ENCODE data around the gene CPN1. TPM values are rescaled to one million over a fixed set of nuclear protein-coding genes. Genes with fewer than 3 reads are reported as not detected.

Gene CPN1
- total and polyA plus RNA-seq, 2 of the 8 experiments (the other 6 are each of a cell fraction or from before 2014, with no cell fraction given): 0.15 to 0.20 TPM

DNA sequence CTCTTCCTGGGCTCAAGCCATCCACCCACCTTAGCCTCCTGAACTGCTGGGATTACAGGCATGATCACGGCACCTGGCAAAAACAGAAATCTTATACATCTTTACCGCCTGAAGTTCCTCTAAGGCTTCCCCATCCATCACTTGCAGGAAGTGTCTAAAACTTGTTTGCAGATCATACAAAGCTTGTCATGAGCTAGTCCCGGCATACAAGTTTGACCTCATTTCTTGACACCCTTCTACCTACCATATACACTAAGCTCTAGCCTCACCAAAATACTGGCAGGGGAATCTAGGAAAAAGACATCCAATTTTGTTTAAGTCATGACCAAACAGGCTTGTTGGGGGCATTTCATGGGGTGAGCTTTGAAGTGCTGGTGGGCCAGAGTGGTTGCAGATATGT, 86.4 kb downstream of the CPN1 start:
- H2BK120ac ChIP-seq (replicated peaks; ENCODE audit: low read depth, low read length): no peak overlapping the region
- H4K8ac ChIP-seq (ENCODE audit: extremely low read depth, insufficient read depth, low read length): no peak overlapping the region
- H3K23me2 ChIP-seq (ENCODE audit: low read depth, low read length): no peaks in the 10 kb centered on the region
- no peak overlapping the region for H3K4me2 ChIP-seq (ENCODE audit: insufficient read depth in 1 of 2, low read depth in 2 of 2, low read length in 2 of 2)
- POLR2A ChIA-PET (ENCODE audit: partially characterized antibody): interaction anchor here (1.0 to 1.7 kb wide), 3 partner anchors 12 to 81 kb away, joined by 3 read pairs; no protein-coding TSS in a partner anchor
- H4K5ac ChIP-seq (ENCODE audit: insufficient read length, low read depth, low read length): no peak overlapping the region
- H2BK12ac ChIP-seq (ENCODE audit: low read depth, low read length): no peak overlapping the region
- no peaks in the 10 kb centered on the region for H3K9me3 ChIP-seq (ENCODE audit: insufficient read depth in 2 of 2, low read depth in 1 of 2, low read length in 1 of 2)
- H3K36me3 ChIP-seq (ENCODE audit: control insufficient read depth in 2 of 4, insufficient read depth in 4 of 4, low read length in 3 of 4): no peaks in the 10 kb centered on the region
- no peak overlapping the region for H2AFZ ChIP-seq (ENCODE audit: low read length)
- no peaks in the 10 kb centered on the region for H3K79me2 ChIP-seq (ENCODE audit: control insufficient read depth in 1 of 2, insufficient read depth in 2 of 2, low read length in 2 of 2)
- 97% methylated on average over 3 of the region's 3 CpGs; no CpG with 5 or more reads in 1 of the 2 experiments for whole genome bisulfite sequencing, 2 experiments (ENCODE audit: extremely low coverage in 1 of 2, insufficient coverage in 1 of 2, insufficient read length in 1 of 2, insufficient replicate concordance in 2 of 2, low coverage in 1 of 2, low lambda C conversion rate in 2 of 2, missing lambda C conversion rate in 1 of 2)
- peaks cover 2% of the 10 kb centered on the region for H3K79me1 ChIP-seq (ENCODE audit: low read depth, low read length)
- H3K4me3 ChIP-seq (ENCODE audit: extremely low read depth in 1 of 4, insufficient read depth in 2 of 4, low read depth in 3 of 4, low read length in 4 of 4): no peak overlapping the region
- H3K27me3 ChIP-seq (replicated peaks in 1 of 4; ENCODE audit: control insufficient read depth in 3 of 4, extremely low read depth in 1 of 4, insufficient read depth in 3 of 4, low read length in 3 of 4): no peaks in the 10 kb centered on the region
- no peak overlapping the region for H3K27ac ChIP-seq (ENCODE audit: low read depth, low read length)
- H3K4me1 ChIP-seq (replicated peaks in 1 of 4; ENCODE audit: control insufficient read depth in 3 of 4, insufficient read depth in 4 of 4, low read length in 3 of 4): peaks cover 1 to 3% (median 2%) of the 10 kb centered on the region in 4 experiments; a peak in 4 of 7 replicates
- no peak overlapping the region for H3K4ac ChIP-seq (replicated peaks; ENCODE audit: insufficient read length, low read depth, low read length)
- no peak for FAIRE-seq
- TF ChIP-seq NANOG (IDR thresholded peaks at IDR 0.05; ENCODE audit: insufficient read depth, low read depth, low read length, poor library complexity, severe bottlenecking) (no peak), PHF8 (conservative IDR thresholded peaks at IDR 0.05; ENCODE audit: low read depth, low read length) (no peak), MAFK (IDR thresholded peaks at IDR 0.05; ENCODE audit: low read depth, low read length) (no peak)
- TF ChIP-seq, protein P1, sequence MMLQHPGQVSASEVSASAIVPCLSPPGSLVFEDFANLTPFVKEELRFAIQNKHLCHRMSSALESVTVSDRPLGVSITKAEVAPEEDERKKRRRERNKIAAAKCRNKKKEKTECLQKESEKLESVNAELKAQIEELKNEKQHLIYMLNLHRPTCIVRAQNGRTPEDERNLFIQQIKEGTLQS (IDR thresholded peaks at IDR 0.05; ENCODE audit: insufficient read depth, low read depth, low read length): no peak
- TF ChIP-seq, protein P2, sequence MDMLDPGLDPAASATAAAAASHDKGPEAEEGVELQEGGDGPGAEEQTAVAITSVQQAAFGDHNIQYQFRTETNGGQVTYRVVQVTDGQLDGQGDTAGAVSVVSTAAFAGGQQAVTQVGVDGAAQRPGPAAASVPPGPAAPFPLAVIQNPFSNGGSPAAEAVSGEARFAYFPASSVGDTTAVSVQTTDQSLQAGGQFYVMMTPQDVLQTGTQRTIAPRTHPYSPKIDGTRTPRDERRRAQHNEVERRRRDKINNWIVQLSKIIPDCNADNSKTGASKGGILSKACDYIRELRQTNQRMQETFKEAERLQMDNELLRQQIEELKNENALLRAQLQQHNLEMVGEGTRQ (IDR thresholded peaks at IDR 0.05; ENCODE audit: low read length): no peak
- no peak overlapping the region for H3K56ac ChIP-seq (replicated peaks; ENCODE audit: insufficient read length, low read depth, low read length)
- no peak overlapping the region for H3K18ac ChIP-seq (ENCODE audit: extremely low read depth, low read length)
- H3K23ac ChIP-seq (ENCODE audit: insufficient read length): no peak overlapping the region
- H2BK20ac ChIP-seq (ENCODE audit: low read length): no peak overlapping the region
- no peak overlapping the region for H2BK5ac ChIP-seq (ENCODE audit: low read depth, low read length)
- H2BK15ac ChIP-seq (ENCODE audit: low read length): no peak overlapping the region
- CTCF ChIA-PET (ENCODE audit: partially characterized antibody): interaction anchor here (1.2 to 8.9 kb wide), 3 partner anchors 11 to 82 kb away, joined by 3 to 57 read pairs (median 6); partner anchors contain the start of gene DNMBP
- no peaks in the 10 kb centered on the region for H4K20me1 ChIP-seq (replicated peaks in 1 of 2; ENCODE audit: control insufficient read depth in 1 of 2, insufficient read depth in 2 of 2, low read length in 2 of 2)
- H3K14ac ChIP-seq (ENCODE audit: insufficient read length): no peak overlapping the region
- H4K91ac ChIP-seq (replicated peaks; ENCODE audit: insufficient read length, low read length): no peak overlapping the region
- no peak overlapping the region for H2AK5ac ChIP-seq (ENCODE audit: low read depth, low read length)
- no peak for DNase-seq (ENCODE audit: low read depth in 1 of 2, low spot score in 2 of 2)
- H3K9ac ChIP-seq (replicated peaks in 1 of 4; ENCODE audit: extremely low read depth in 1 of 4, low read depth in 3 of 4, low read length in 3 of 4): no peak overlapping the region
